CD8-positive, alpha-beta memory T cell (primary cell): ENCODE data around the gene ACKR4. TPM values are rescaled to one million over a fixed set of nuclear protein-coding genes. Genes with fewer than 3 reads are reported as not detected.
"Not testable (repeated sequence)": the region's sequence is repeated elsewhere in the genome, so short reads cannot be mapped to it uniquely, and the experiment has no call there.

ENCODE experiments used
- CTCF ChIA-PET: fragments of 350-600 bp; sonication (Branson Sonifier 250); formaldehyde crosslinking; loops from one replicate; lab custom pipeline; 2021; ENCODE audit warnings: antibody characterized with exemption; lab: Charles Lee
- POLR2A ChIA-PET: fragments of 350-600 bp; sonication (Branson Sonifier 250); formaldehyde crosslinking; loops from one replicate; lab custom pipeline; 2021; ENCODE audit warnings: antibody characterized with exemption; lab: Charles Lee
- DNase-seq, 5 donors: peaks; one replicate each; pipeline versions ENCODE4 v3.0.0 to v3.0.0-alpha.2; 2020 to 2022; ENCODE audit warnings: mixed read lengths in 1 of 5
- H3K27ac ChIP-seq: one replicate; pipeline ENCODE4 v1.7.0; 2013; ENCODE audit warnings: low read depth, mild to moderate bottlenecking, low read length, moderate library complexity
- H3K27me3 ChIP-seq: 2 replicates; pipeline ENCODE4 v1.7.0; 2013; ENCODE audit warnings: low read length, mild to moderate bottlenecking; ENCODE audit not compliant: insufficient read depth, poor library complexity, severe bottlenecking
- H3K36me3 ChIP-seq: 2 replicates; pipeline ENCODE4 v1.7.0; 2013; ENCODE audit warnings: mild to moderate bottlenecking, low read length, moderate library complexity; ENCODE audit not compliant: insufficient read depth
- H3K4me1 ChIP-seq: 2 replicates; pipeline ENCODE4 v1.7.0; 2013; ENCODE audit warnings: mild to moderate bottlenecking, low read length, moderate library complexity; ENCODE audit not compliant: insufficient read depth
- H3K4me3 ChIP-seq: 2 replicates; pipeline ENCODE4 v1.7.0; 2013; ENCODE audit warnings: mild to moderate bottlenecking, low read length
- H3K9me3 ChIP-seq: 2 replicates; pipeline ENCODE4 v1.7.0; 2013; ENCODE audit warnings: mild to moderate bottlenecking, low read length
- H3K27ac Mint-ChIP-seq, 8 donors: one replicate each; pipeline ENCODE4 v1.8.0; 2020 to 2021; ENCODE audit warnings: mixed read lengths in 8 of 8, mild to moderate bottlenecking in 6 of 8, inconsistent platforms in 3 of 8, moderate library complexity in 3 of 8
- H3K27me3 Mint-ChIP-seq, 2 donors: one replicate each; pipeline ENCODE4 v1.8.0; 2020 to 2021; ENCODE audit warnings: mixed read lengths in 2 of 2, mild to moderate bottlenecking in 1 of 2, moderate library complexity in 1 of 2
- H3K36me3 Mint-ChIP-seq, 3 donors: one replicate each; pipeline ENCODE4 v1.8.0; 2020 to 2021; ENCODE audit warnings: mixed read lengths in 3 of 3, inconsistent platforms in 1 of 3, mild to moderate bottlenecking in 1 of 3
- H3K4me1 Mint-ChIP-seq, 3 donors: one replicate each; pipeline ENCODE4 v1.8.0; 2020 to 2021; ENCODE audit warnings: mixed read lengths in 3 of 3, inconsistent platforms in 1 of 3, mild to moderate bottlenecking in 1 of 3
- H3K4me3 Mint-ChIP-seq, 7 donors: one replicate each; pipeline ENCODE4 v1.8.0; 2020 to 2021; ENCODE audit warnings: mixed read lengths in 7 of 7, mild to moderate bottlenecking in 6 of 7, moderate library complexity in 4 of 7, inconsistent platforms in 2 of 7
- H3K9me3 Mint-ChIP-seq, 5 donors: one replicate each; pipeline ENCODE4 v1.8.0; 2020 to 2022; ENCODE audit warnings: mixed read lengths in 5 of 5, mild to moderate bottlenecking in 3 of 5, moderate library complexity in 2 of 5, inconsistent platforms in 1 of 5
- polyA plus RNA-seq: library from polyadenylated mRNA; unstranded; fragments of 300-500 nt; fragmentation: Illumina TruSeq; gene quantifications from one replicate; pipeline ENCODE4 v1.2.3, GENCODE V29; 2021
- total RNA-seq, 2 experiments: library from RNA; stranded (reverse); gene quantifications; one replicate each; pipeline ENCODE4 v1.2.3, GENCODE V29; 2021

The ACKR4 gene
- total and polyA plus RNA-seq, 3 experiments from 2014 or later, result not detected

GRCh38 chr3:132628157-132628556 is 31.1 kb downstream of the ACKR4 start:
- Histone ChIP-seq H3K27ac (no peak overlapping the region), H3K4me1 (no peaks in the 10 kb centered on the region), H3K9me3 (no peaks in the 10 kb centered on the region), H3K4me3 (no peak overlapping the region), H3K36me3 (peaks cover 14% of the 10 kb centered on the region), H3K27me3 (no peaks in the 10 kb centered on the region)
- H3K4me3 Mint-ChIP-seq, result no peak overlapping the region
- H3K27me3 Mint-ChIP-seq, result no peaks in the 10 kb centered on the region
- ChIA-PET POLR2A (no interaction called here), CTCF (no interaction called here)
- peaks cover 0 to 47% (median 12%) of the 10 kb centered on the region in 3 donors for H3K36me3 Mint-ChIP-seq
- no peaks in the 10 kb centered on the region for H3K9me3 Mint-ChIP-seq
- no peak overlapping the region for H3K27ac Mint-ChIP-seq
- DNase-seq, result no peak
- peaks cover 0 to 3% (median 2%) of the 10 kb centered on the region in 3 donors for H3K4me1 Mint-ChIP-seq

- Histone ChIP-seq H3K4me3 (no peak overlapping the region), H3K4me1 (no peaks in the 10 kb centered on the region), H3K9me3 (no peaks in the 10 kb centered on the region), H3K27me3 (no peaks in the 10 kb centered on the region), H3K36me3 (peaks cover 14% of the 10 kb centered on the region), H3K27ac (no peak overlapping the region)
- Mint-ChIP-seq H3K36me3 (peaks cover 0 to 52% (median 11%) of the 10 kb centered on the region in 3 donors), H3K9me3 (no peaks in the 10 kb centered on the region), H3K4me3 (no peak overlapping the region), H3K27me3 (no peaks in the 10 kb centered on the region), H3K27ac (no peak overlapping the region), H3K4me1 (peaks cover 0 to 2% (median 0%) of the 10 kb centered on the region in 3 donors)
- POLR2A ChIA-PET, result no interaction called here
- CTCF ChIA-PET, result no interaction called here
- DNase-seq, result no peak
These were observed 32.9 kb downstream of the ACKR4 start for GRCh38 chr3:132629928-132630327.

- Mint-ChIP-seq H3K36me3 (peaks cover 5 to 55% (median 8%) of the 10 kb centered on the region in 3 donors), H3K27me3 (no peaks in the 10 kb centered on the region), H3K4me3 (no peak overlapping the region)
These were observed 33.5 kb downstream of the ACKR4 start for GRCh38 chr3:132630612-132631011.

GRCh38 chr3:132635052-132635451 is 38.0 kb downstream of the ACKR4 start:
- Histone ChIP-seq H3K27ac (no peak overlapping the region), H3K4me3 (no peak overlapping the region), H3K36me3 (peaks cover 13% of the 10 kb centered on the region), H3K4me1 (no peaks in the 10 kb centered on the region), H3K9me3 (no peaks in the 10 kb centered on the region), H3K27me3 (no peaks in the 10 kb centered on the region)
- H3K9me3 Mint-ChIP-seq, result no peaks in the 10 kb centered on the region
- ChIA-PET CTCF (no interaction called here), POLR2A (no interaction called here)
- DNase-seq, result no peak
- H3K4me1 Mint-ChIP-seq, result no peaks in the 10 kb centered on the region
- H3K27me3 Mint-ChIP-seq, result no peaks in the 10 kb centered on the region
- H3K36me3 Mint-ChIP-seq, result peaks cover 5 to 57% (median 18%) of the 10 kb centered on the region in 3 donors
- H3K4me3 Mint-ChIP-seq, result no peak overlapping the region
- no peak overlapping the region for H3K27ac Mint-ChIP-seq

More at GRCh38 chr3:132630612-132631011, 33.5 kb downstream of the ACKR4 start:
- CTCF ChIA-PET, result no interaction called here
- Histone ChIP-seq H3K9me3 (no peaks in the 10 kb centered on the region), H3K36me3 (peaks cover 14% of the 10 kb centered on the region), H3K4me1 (no peaks in the 10 kb centered on the region), H3K27ac (no peak overlapping the region), H3K4me3 (no peak overlapping the region), H3K27me3 (no peaks in the 10 kb centered on the region)
- no peak for DNase-seq
- Mint-ChIP-seq H3K9me3 (no peaks in the 10 kb centered on the region), H3K27ac (no peak overlapping the region), H3K4me1 (peaks cover 0 to 2% (median 0%) of the 10 kb centered on the region in 3 donors)
- POLR2A ChIA-PET, result no interaction called here

GRCh38 chr3:132637590-132637989 is 40.5 kb downstream of the ACKR4 start:
- CTCF ChIA-PET, result interaction anchor here (2.8 kb wide), 1 partner anchor 102 kb away, joined by 13 read pairs; no protein-coding TSS in a partner anchor
- no peaks in the 10 kb centered on the region for H3K27me3 Mint-ChIP-seq
- H3K36me3 Mint-ChIP-seq, result peaks cover 11 to 64% (median 21%) of the 10 kb centered on the region in 3 donors

GRCh38 chr3:132638706-132639105 is 41.6 kb downstream of the ACKR4 start:
- DNase-seq, result no peak
- CTCF ChIA-PET, result interaction anchor here (2.8 kb wide), 1 partner anchor 103 kb away, joined by 13 read pairs; no protein-coding TSS in a partner anchor
- no peaks in the 10 kb centered on the region for H3K27me3 Mint-ChIP-seq
- POLR2A ChIA-PET, result no interaction called here
- H3K9me3 ChIP-seq, result no peaks in the 10 kb centered on the region
- no peak overlapping the region for H3K4me3 Mint-ChIP-seq
- no peak overlapping the region for H3K27ac Mint-ChIP-seq
- H3K36me3 ChIP-seq, result peaks cover 7% of the 10 kb centered on the region
- H3K4me1 Mint-ChIP-seq, result peaks cover 0 to 4% (median 2%) of the 10 kb centered on the region in 3 donors
- no peak overlapping the region for H3K4me3 ChIP-seq
- H3K27me3 ChIP-seq, result no peaks in the 10 kb centered on the region
- H3K36me3 Mint-ChIP-seq, result peaks cover 11 to 54% (median 21%) of the 10 kb centered on the region in 3 donors
- H3K27ac ChIP-seq, result no peak overlapping the region
- no peaks in the 10 kb centered on the region for H3K9me3 Mint-ChIP-seq
- H3K4me1 ChIP-seq, result no peaks in the 10 kb centered on the region

More at GRCh38 chr3:132637590-132637989, 40.5 kb downstream of the ACKR4 start:
- H3K27ac ChIP-seq, result no peak overlapping the region
- Mint-ChIP-seq H3K4me1 (no peaks in the 10 kb centered on the region), H3K9me3 (no peaks in the 10 kb centered on the region), H3K4me3 (no peak overlapping the region), H3K27ac (no peak overlapping the region)
- no peaks in the 10 kb centered on the region for H3K4me1 ChIP-seq
- POLR2A ChIA-PET, result no interaction called here
- H3K27me3 ChIP-seq, result no peaks in the 10 kb centered on the region
- no peak for DNase-seq
- peaks cover 7% of the 10 kb centered on the region for H3K36me3 ChIP-seq
- H3K9me3 ChIP-seq, result no peaks in the 10 kb centered on the region
- H3K4me3 ChIP-seq, result no peak overlapping the region

GRCh38 chr3:132641427-132641826 is 44.4 kb downstream of the ACKR4 start:
- Mint-ChIP-seq H3K27ac (peak overlapping the region in 1 of 8 donors; percentile 2), H3K36me3 (peaks cover 5 to 44% (median 18%) of the 10 kb centered on the region in 3 donors), H3K4me1 (peaks cover 0 to 11% (median 2%) of the 10 kb centered on the region in 3 donors)
- H3K36me3 ChIP-seq, H3K4me3 ChIP-seq, H3K9me3 Mint-ChIP-seq, H3K27me3 ChIP-seq, H3K27me3 Mint-ChIP-seq, H3K9me3 ChIP-seq, DNase-seq, POLR2A ChIA-PET, H3K4me1 ChIP-seq, H3K27ac ChIP-seq, H3K4me3 Mint-ChIP-seq: not testable (repeated sequence)
- CTCF ChIA-PET, result interaction anchor here (0.7 to 3.3 kb wide), 5 partner anchors 15 to 107 kb away, joined by 4 to 9 read pairs (median 5); partner anchors contain the start of gene UBA5

GRCh38 chr3:132641837-132642538 is 44.9 kb downstream of the ACKR4 start:
- no peaks in the 10 kb centered on the region for H3K4me1 ChIP-seq
- H3K27me3 ChIP-seq, result no peaks in the 10 kb centered on the region
- Mint-ChIP-seq H3K27me3 (no peaks in the 10 kb centered on the region), H3K4me3 (no peak overlapping the region), H3K27ac (no peak overlapping the region), H3K9me3 (no peaks in the 10 kb centered on the region), H3K36me3 (peaks cover 5 to 40% (median 18%) of the 10 kb centered on the region in 3 donors), H3K4me1 (peaks cover 0 to 17% (median 5%) of the 10 kb centered on the region in 3 donors)
- H3K9me3 ChIP-seq, result no peaks in the 10 kb centered on the region
- ChIA-PET POLR2A (no interaction called here), CTCF (interaction anchor here (0.5 to 3.3 kb wide), 9 partner anchors 15 to 729 kb away, joined by 3 to 9 read pairs (median 4); partner anchors contain the start of gene UBA5)
- no peak overlapping the region for H3K27ac ChIP-seq
- H3K4me3 ChIP-seq, result no peak overlapping the region
- DNase-seq, result peak in 2 of 5 donors; percentile 26 to 33
- peaks cover 7% of the 10 kb centered on the region for H3K36me3 ChIP-seq
